CD4-positive, alpha-beta T cell (primary cell): ENCODE measurements around the gene EYA2. TPM values are rescaled to one million over a fixed set of nuclear protein-coding genes. Genes with fewer than 3 reads are reported as not detected.

Experiments
- ATAC-seq: fragments of 200-7000 bp; cut with Tn5 transposase; one replicate; pipeline ENCODE4 v1.10.0; 2022; ENCODE audit warnings: mild to moderate bottlenecking; ENCODE audit not compliant: poor library complexity
- CTCF ChIA-PET: fragments of 350-600 bp; sonication (Branson Sonifier 250); formaldehyde crosslinking; loops from one replicate; lab custom pipeline; 2021; ENCODE audit warnings: antibody characterized with exemption, inconsistent platforms; lab: Charles Lee
- POLR2A ChIA-PET: fragments of 350-600 bp; sonication (Branson Sonifier 250); formaldehyde crosslinking; loops from one replicate; lab custom pipeline; 2021; ENCODE audit warnings: antibody characterized with exemption, inconsistent platforms; lab: Charles Lee
- DNase-seq, 14 experiments: peaks; one replicate each; pipeline ENCODE4 v3.0.0-alpha.2; 2013 to 2020; ENCODE audit warnings: mixed read lengths in 2 of 14
- H3K27ac ChIP-seq, 2 donors: one replicate each; pipeline versions ENCODE4 v1.5.1 to v1.7.0; 2013; ENCODE audit warnings: low read length in 2 of 2, low read depth in 1 of 2, mild to moderate bottlenecking in 1 of 2
- H3K27me3 ChIP-seq, 2 experiments: 1 replicate in 1 of 2; 2 replicates in 1 of 2; pipeline versions ENCODE4 v1.6.1 to v1.7.0; 2013; ENCODE audit warnings: low read length in 2 of 2, control low read depth in 1 of 2, mild to moderate bottlenecking in 1 of 2, moderate library complexity in 1 of 2; ENCODE audit not compliant: insufficient read depth in 2 of 2, control insufficient read depth in 1 of 2
- H3K36me3 ChIP-seq: one replicate; pipeline ENCODE4 v1.6.1; 2013; ENCODE audit warnings: low read length, control low read depth; ENCODE audit not compliant: insufficient read depth
- H3K4me1 ChIP-seq: one replicate; pipeline ENCODE4 v1.6.1; 2013; ENCODE audit warnings: low read length, control low read depth; ENCODE audit not compliant: insufficient read depth
- H3K4me3 ChIP-seq: one replicate; pipeline ENCODE4 v1.5.1; 2013; ENCODE audit warnings: mild to moderate bottlenecking, low read length, moderate library complexity
- H3K9me3 ChIP-seq, 2 experiments: 1 replicate in 1 of 2; 2 replicates in 1 of 2; pipeline versions ENCODE4 v1.6.1 to v1.7.0; 2013; ENCODE audit warnings: low read length in 2 of 2, mild to moderate bottlenecking in 2 of 2, control low read depth in 1 of 2, moderate library complexity in 1 of 2; ENCODE audit not compliant: control insufficient read depth in 1 of 2, insufficient read depth in 1 of 2
- H3K27ac Mint-ChIP-seq: one replicate; pipeline ENCODE4 v1.8.0; 2020; ENCODE audit warnings: mixed read lengths
- H3K27me3 Mint-ChIP-seq: one replicate; pipeline ENCODE4 v1.8.0; 2021; ENCODE audit warnings: mixed read lengths
- H3K36me3 Mint-ChIP-seq: one replicate; pipeline ENCODE4 v1.8.0; 2021; ENCODE audit warnings: low read depth, mixed read lengths
- H3K4me1 Mint-ChIP-seq: one replicate; pipeline ENCODE4 v1.8.0; 2021; ENCODE audit warnings: low read depth, mixed read lengths
- H3K4me3 Mint-ChIP-seq: one replicate; pipeline ENCODE4 v1.8.0; 2020; ENCODE audit warnings: mild to moderate bottlenecking, mixed read lengths
- H3K9me3 Mint-ChIP-seq: one replicate; pipeline ENCODE4 v1.8.0; 2020; ENCODE audit warnings: mixed read lengths
- intact Hi-C, 2 experiments: fragments of 100-400 bp; cut with DNase I in 1 of 2; cut with micrococcal nuclease in 1 of 2; formaldehyde crosslinking; loops; one replicate each; pipeline versions ENCODE4 v1.15.1 to v1.9.0; 2023 to 2025; cut with DNase I, micrococcal nuclease
- total RNA-seq, 174 experiments: library from RNA in 2 of 174; stranded (reverse) in 2 of 174; gene quantifications; one replicate each; pipeline ENCODE4 v1.2.3 and lab custom pipeline; 2021 to 2026
- TF ChIP-seq, protein P1 (sequence below): fragments of 200-600 bp; IDR thresholded peaks from one replicate; pipeline ENCODE4 v1.8.0; 2022; ENCODE audit warnings: antibody characterized with exemption, mild to moderate bottlenecking

The EYA2 gene
- total RNA-seq, 2 experiments from 2014 or later, result not detected

DNA sequence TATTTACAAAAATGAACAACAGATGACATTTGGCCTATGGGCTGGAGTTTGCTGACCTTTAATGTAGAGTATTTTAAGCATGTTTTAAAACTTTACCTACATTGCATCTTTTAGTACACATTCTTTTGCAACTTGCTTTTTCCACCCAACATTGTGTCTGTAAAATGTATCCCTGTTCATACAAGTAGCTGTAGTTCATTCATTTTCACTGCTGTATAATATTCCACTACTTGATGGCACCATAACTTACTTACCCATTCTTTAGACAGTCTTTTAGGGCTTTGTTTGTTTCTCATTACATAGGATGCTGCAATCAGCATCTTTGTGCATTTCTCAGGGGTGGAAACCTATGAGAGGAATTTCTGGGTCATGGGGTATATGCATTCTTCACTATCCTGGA lies 115.1 kb downstream of the EYA2 start:
- Mint-ChIP-seq H3K4me1 (no peaks in the 10 kb centered on the region), H3K27me3 (peaks cover 27% of the 10 kb centered on the region), H3K9me3 (peaks cover 2% of the 10 kb centered on the region), H3K36me3 (no peaks in the 10 kb centered on the region), H3K27ac (no peak overlapping the region), H3K4me3 (no peak overlapping the region)
- intact Hi-C loops, result no loop called here
- CTCF ChIA-PET, result no interaction called here
- Histone ChIP-seq H3K27me3 (peaks cover 0 to 2% of the 10 kb centered on the region in 2 experiments), H3K9me3 (peaks cover 0 to 11% of the 10 kb centered on the region in 2 experiments), H3K4me1 (no peaks in the 10 kb centered on the region), H3K27ac (no peak overlapping the region), H3K4me3 (no peak overlapping the region), H3K36me3 (no peaks in the 10 kb centered on the region)
- DNase-seq (no peak), ATAC-seq (no peak)
- POLR2A ChIA-PET, result no interaction called here
- TF ChIP-seq, protein P1, sequence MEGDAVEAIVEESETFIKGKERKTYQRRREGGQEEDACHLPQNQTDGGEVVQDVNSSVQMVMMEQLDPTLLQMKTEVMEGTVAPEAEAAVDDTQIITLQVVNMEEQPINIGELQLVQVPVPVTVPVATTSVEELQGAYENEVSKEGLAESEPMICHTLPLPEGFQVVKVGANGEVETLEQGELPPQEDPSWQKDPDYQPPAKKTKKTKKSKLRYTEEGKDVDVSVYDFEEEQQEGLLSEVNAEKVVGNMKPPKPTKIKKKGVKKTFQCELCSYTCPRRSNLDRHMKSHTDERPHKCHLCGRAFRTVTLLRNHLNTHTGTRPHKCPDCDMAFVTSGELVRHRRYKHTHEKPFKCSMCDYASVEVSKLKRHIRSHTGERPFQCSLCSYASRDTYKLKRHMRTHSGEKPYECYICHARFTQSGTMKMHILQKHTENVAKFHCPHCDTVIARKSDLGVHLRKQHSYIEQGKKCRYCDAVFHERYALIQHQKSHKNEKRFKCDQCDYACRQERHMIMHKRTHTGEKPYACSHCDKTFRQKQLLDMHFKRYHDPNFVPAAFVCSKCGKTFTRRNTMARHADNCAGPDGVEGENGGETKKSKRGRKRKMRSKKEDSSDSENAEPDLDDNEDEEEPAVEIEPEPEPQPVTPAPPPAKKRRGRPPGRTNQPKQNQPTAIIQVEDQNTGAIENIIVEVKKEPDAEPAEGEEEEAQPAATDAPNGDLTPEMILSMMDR, result no peak

DNA sequence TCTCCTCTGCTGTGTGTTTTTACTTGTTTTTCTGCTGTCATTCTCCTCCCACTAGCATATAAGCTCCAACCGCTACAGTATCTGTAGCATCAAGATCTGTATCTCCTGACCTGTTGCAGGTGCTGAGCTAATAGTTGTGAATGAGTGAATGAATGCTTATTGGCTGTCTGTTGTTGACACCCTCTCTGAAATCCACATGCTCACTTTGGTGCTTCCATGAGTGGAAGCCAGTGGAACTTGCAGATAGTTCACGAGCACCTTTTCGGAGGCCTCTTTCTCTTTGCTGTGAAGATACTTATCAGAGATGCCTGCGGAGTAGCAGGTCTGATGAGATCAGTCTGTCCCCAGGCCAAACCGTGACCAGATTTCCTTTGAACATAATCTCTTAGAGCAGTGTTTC lies 117.3 kb downstream of the EYA2 start:
- no peaks in the 10 kb centered on the region for H3K4me1 Mint-ChIP-seq
- H3K36me3 Mint-ChIP-seq, result no peaks in the 10 kb centered on the region
- H3K9me3 Mint-ChIP-seq, result no peaks in the 10 kb centered on the region
- ChIA-PET CTCF (no interaction called here), POLR2A (no interaction called here)
- DNase-seq (no peak), ATAC-seq (no peak)
- H3K27ac Mint-ChIP-seq, result no peak overlapping the region
- H3K4me3 Mint-ChIP-seq, result no peak overlapping the region
- Histone ChIP-seq H3K27ac (no peak overlapping the region), H3K4me1 (no peaks in the 10 kb centered on the region), H3K4me3 (no peak overlapping the region), H3K36me3 (no peaks in the 10 kb centered on the region), H3K27me3 (peaks cover 0 to 2% of the 10 kb centered on the region in 2 experiments), H3K9me3 (peaks cover 0 to 4% of the 10 kb centered on the region in 2 experiments)
- peaks cover 20% of the 10 kb centered on the region for H3K27me3 Mint-ChIP-seq
- TF ChIP-seq, protein P1, result no peak
- intact Hi-C loops, result no loop called here

DNA sequence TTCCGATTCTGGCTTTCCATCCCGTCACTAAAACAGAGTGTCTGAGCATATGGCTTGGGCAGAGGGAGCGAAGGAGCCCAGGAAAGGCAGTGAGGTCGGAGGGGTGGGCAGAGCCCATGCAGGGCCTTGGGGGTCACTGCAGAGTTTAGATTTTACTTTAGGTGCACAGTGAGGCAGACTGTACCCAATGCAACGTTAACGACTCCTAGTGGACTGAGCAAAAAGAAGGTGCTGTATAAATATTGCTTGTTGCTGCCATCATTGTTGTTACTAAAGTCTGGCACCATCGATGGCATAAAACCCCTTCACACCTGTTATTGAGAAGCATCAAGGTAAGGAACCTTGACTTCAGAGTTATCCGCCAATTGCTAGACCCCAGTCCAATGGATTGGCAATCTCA lies 119.0 kb downstream of the EYA2 start:
- no peaks in the 10 kb centered on the region for H3K36me3 Mint-ChIP-seq

More for the DNA sequence above, 119.0 kb downstream of the EYA2 start:
- H3K4me1 ChIP-seq, result no peaks in the 10 kb centered on the region
- ATAC-seq, result no peak
- peaks cover 0 to 2% of the 10 kb centered on the region in 2 experiments for H3K27me3 ChIP-seq
- Mint-ChIP-seq H3K4me1 (no peaks in the 10 kb centered on the region), H3K9me3 (no peaks in the 10 kb centered on the region), H3K27me3 (peaks cover 20% of the 10 kb centered on the region), H3K27ac (no peak overlapping the region), H3K4me3 (no peak overlapping the region)
- peaks cover 0 to 4% of the 10 kb centered on the region in 2 experiments for H3K9me3 ChIP-seq
- TF ChIP-seq, protein P1, result no peak
- H3K36me3 ChIP-seq, result no peaks in the 10 kb centered on the region
- no peak overlapping the region for H3K4me3 ChIP-seq
- CTCF ChIA-PET, result no interaction called here
- no peak for DNase-seq
- intact Hi-C loops, result no loop called here
- H3K27ac ChIP-seq, result no peak overlapping the region
- POLR2A ChIA-PET, result no interaction called here
